Measurements from ENCODE around the gene ADAMTS7.

Gene ADAMTS7

GRCh38 chr15:78830514-78831228 lies 19.4 kb upstream of the ADAMTS7 start:
- no peak overlapping the region for H3K4me3 ChIP-seq (ENCODE audit: control insufficient read depth, low read depth, low read length)
- no peak for DNase-seq (ENCODE audit: low read depth)

DNA sequence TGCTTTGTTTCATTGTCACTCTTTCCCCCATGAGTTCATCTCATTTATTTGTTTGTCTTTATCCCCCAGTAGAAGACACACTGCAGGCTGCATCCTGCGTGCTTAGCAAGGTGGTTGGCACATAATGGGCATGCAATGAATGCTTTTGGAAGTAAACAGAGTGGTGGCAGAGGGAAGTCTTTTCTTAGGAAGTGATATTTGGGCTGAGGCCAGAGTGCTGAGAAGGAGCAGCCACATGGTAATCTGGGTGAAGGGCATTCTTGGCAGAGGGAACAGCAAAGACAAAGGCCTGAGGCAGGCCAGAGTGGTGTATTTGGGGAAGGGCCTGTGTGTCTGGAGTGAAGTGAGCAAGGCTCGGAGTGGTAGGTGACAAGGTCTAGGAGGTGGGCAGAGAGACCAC lies 17.7 kb upstream of the ADAMTS7 start:
- no peak overlapping the region for H3K4me3 ChIP-seq (ENCODE audit: control insufficient read depth, low read depth, low read length)
- DNase-seq (ENCODE audit: low read depth), result no peak
- TF ChIP-seq CTCF (IDR thresholded peaks at IDR 0.05; ENCODE audit: control insufficient read depth, insufficient read depth, low read depth, low read length, missing control alignments), result no peak

More at GRCh38 chr15:78830514-78831228, 19.4 kb upstream of the ADAMTS7 start:
- TF ChIP-seq CTCF (IDR thresholded peaks at IDR 0.05; ENCODE audit: control insufficient read depth, insufficient read depth, low read depth, low read length, missing control alignments), result no peak

DNA sequence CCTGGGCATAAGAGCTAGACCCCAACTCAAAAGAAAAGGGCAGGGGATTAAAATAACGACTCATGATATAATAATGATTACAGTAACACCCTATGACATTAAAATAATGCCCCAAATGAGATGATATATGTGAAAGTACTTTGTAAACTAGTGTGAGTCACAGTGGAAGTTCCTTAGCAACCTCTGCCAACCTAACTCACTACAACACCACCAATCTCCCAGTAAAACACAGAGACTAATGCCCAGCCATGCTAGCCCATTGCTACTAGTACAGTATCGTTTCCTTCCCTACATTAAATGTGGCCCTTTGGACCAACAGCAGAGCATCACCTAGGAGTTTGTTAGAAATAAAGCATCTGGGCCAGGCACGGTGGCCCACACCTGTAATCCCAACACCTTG lies 11.2 kb upstream of the ADAMTS7 start:
- no peak for DNase-seq (ENCODE audit: low read depth)
- no peak for TF ChIP-seq CTCF (IDR thresholded peaks at IDR 0.05; ENCODE audit: control insufficient read depth, insufficient read depth, low read depth, low read length, missing control alignments)
- H3K4me3 ChIP-seq (ENCODE audit: control insufficient read depth, low read depth, low read length), result no peak overlapping the region

DNA sequence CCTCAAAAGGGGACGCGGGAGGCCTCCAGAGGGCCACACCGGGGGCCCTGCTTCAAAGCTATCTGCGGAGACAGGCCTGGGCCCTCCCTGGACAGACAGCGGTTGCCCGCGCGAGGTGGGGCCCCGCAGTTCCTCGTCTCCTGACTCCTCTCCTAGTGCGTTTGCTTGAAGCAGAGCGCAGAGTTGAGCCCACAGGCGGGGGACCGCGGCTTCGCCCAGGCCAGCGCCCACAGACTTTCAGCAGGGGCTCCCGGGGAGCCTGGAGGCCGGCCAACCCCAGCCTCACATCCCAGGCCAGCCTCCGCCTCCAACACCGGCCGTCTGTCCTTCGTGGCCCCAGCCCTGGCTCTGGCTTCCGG lies 540 bp upstream of the ADAMTS7 start:
- no peak for TF ChIP-seq CTCF (IDR thresholded peaks at IDR 0.05; ENCODE audit: control insufficient read depth, insufficient read depth, low read depth, low read length, missing control alignments)
- DNase-seq (ENCODE audit: low read depth), result no peak
- peak overlapping the region; percentile 40 for H3K4me3 ChIP-seq (ENCODE audit: control insufficient read depth, low read depth, low read length)

DNA sequence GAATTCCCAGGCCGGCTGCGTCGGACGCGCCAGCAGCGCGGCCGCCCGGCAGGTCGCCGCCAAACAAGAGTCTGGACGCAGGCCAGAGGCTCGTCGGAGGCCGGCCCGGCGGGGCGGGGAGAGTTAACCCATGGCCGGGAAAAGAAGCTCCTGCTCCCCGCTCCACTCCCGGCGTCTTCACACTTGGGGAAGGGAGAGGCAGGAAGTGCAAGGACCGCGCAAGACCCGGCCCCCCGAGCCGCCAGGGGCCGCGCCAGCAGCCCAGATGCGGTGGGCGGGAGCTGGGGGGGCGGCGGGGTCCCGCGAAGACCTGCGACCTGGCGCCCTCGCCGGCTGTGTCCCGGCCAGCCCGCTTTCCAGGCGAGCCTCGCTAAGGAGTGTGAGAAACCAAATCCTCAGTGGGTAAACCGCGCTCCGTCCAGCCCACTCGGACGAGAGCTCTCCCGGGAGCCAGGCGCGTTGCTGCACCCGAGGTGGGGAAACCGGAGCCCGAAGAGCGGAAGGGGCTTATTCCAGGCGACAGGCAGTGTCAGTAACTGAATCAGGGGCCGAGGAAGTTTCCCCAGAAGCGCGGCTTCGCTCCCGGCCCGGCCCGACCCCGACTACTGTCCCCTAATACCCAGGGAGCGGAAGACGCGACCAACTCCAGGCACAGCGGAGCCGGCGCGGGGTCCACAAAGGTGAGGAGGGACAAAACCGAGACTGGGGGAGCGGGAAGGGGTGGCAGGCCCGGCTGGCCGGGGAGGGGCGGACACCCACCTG lies 721 bp downstream of the ADAMTS7 start:
- no peak for DNase-seq (ENCODE audit: low read depth)
- TF ChIP-seq CTCF (IDR thresholded peaks at IDR 0.05; ENCODE audit: control insufficient read depth, insufficient read depth, low read depth, low read length, missing control alignments), result no peak
- H3K4me3 ChIP-seq (ENCODE audit: control insufficient read depth, low read depth, low read length), result peak overlapping the region; percentile 67

DNA sequence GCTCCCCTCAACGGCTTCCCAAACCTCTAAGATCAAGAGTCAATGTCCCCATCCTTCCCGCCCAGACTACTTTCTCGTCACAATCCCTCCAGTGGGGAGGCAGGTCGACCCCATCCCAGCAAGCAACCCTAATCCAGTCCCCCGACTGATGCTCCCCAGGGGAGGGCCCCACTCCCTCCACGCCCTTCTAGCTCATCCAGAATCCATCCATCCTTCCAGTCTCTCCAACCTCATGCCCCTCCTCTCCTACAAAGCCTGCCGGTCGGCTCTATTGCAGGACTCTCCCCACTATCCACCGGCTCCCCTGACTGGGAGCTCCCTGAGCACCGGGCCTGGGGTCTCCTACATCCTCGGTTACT lies 1.3 kb downstream of the ADAMTS7 start:
- H3K4me3 ChIP-seq (ENCODE audit: control insufficient read depth, low read depth, low read length), result peak overlapping the region; percentile 67
- no peak for TF ChIP-seq CTCF (IDR thresholded peaks at IDR 0.05; ENCODE audit: control insufficient read depth, insufficient read depth, low read depth, low read length, missing control alignments)
- DNase-seq (ENCODE audit: low read depth), result no peak

Data from AG09309 (cell line).